HEK293 (cell line): ENCODE data around the gene UBE3A.

Experiments
- CTCF ChIA-PET: fragments of 350-600 bp; formaldehyde crosslinking; extraction: SDS; loops from one replicate; lab custom pipeline; 2021; ENCODE audit warnings: antibody characterized with exemption; lab: Yijun Ruan, JAX
- POLR2A ChIA-PET: fragments of 300-600 bp; formaldehyde crosslinking; extraction: SDS; loops from one replicate; lab custom pipeline; 2020; ENCODE audit warnings: antibody characterized with exemption, inconsistent platforms; lab: Yijun Ruan, JAX
- H3K27ac ChIP-seq: fragments of 200-500 bp; sonication (Bioruptor generic); 2 replicates; pipeline ENCODE4 v1.5.1; 2014; ENCODE audit warnings: low read depth, low read length, control low read depth, inconsistent platforms; ENCODE audit errors: extremely low read depth
- H3K36me3 ChIP-seq, 2 experiments: fragments of 200-500 bp in 1 of 2; sonication (Bioruptor generic) in 1 of 2; 1 replicate in 1 of 2; 2 replicates in 1 of 2; pipeline ENCODE4 v1.5.1; 2014 to 2017; ENCODE audit warnings: inconsistent platforms in 2 of 2, low read length in 2 of 2; ENCODE audit not compliant: control insufficient read depth in 2 of 2, insufficient read depth in 1 of 2
- H3K4me1 ChIP-seq: fragments of 200-500 bp; sonication (Bioruptor generic); 2 replicates; pipeline ENCODE4 v1.5.1; 2014; ENCODE audit warnings: mild to moderate bottlenecking, low read length, inconsistent platforms; ENCODE audit not compliant: control insufficient read depth, insufficient read depth
- H3K4me3 ChIP-seq: 2 replicates; pipeline ENCODE4 v1.5.1; 2011; ENCODE audit warnings: low read depth, mild to moderate bottlenecking, control low read depth, low read length, moderate library complexity
- H3K9me3 ChIP-seq: fragments of 200-500 bp; sonication (Bioruptor generic); 2 replicates; pipeline ENCODE4 v1.5.1; 2014; ENCODE audit warnings: low read depth, low read length, inconsistent platforms; ENCODE audit not compliant: control insufficient read depth, insufficient read depth
- EGR2 ChIP-seq: fragments of 450-650 bp; formaldehyde crosslinking; IDR thresholded peaks from 2 replicates; pipeline ENCODE4 v1.5.1; 2016; ENCODE audit warnings: low read depth, missing biosample characterization, missing genetic modification characterization
- GLI2 ChIP-seq: fragments of 450-650 bp; formaldehyde crosslinking; IDR thresholded peaks from 2 replicates; pipeline ENCODE4; 2017; ENCODE audit warnings: missing biosample characterization, missing genetic modification characterization, low read depth, borderline replicate concordance
- HOXA7 ChIP-seq: sonication (generic); formaldehyde crosslinking; IDR thresholded peaks from 2 replicates; pipeline ENCODE4 v1.8.1; 2022; ENCODE audit warnings: missing genetic modification reagents, borderline replicate concordance
- HOXC10 ChIP-seq: sonication (generic); formaldehyde crosslinking; IDR thresholded peaks from 2 replicates; pipeline ENCODE4 v1.8.1; 2023; ENCODE audit warnings: mild to moderate bottlenecking, missing genetic modification reagents
- MYNN ChIP-seq: fragments of 450-650 bp; formaldehyde crosslinking; IDR thresholded peaks from 2 replicates; pipeline ENCODE4 v1.5.1; 2016; ENCODE audit warnings: missing biosample characterization, missing genetic modification characterization, borderline replicate concordance
- OVOL3 ChIP-seq: fragments of 450-650 bp; formaldehyde crosslinking; IDR thresholded peaks from 2 replicates; pipeline ENCODE4 v1.5.1; 2016; ENCODE audit warnings: missing biosample characterization, missing genetic modification characterization
- SP3 ChIP-seq: fragments of 450-650 bp; formaldehyde crosslinking; IDR thresholded peaks from 2 replicates; pipeline ENCODE4 v1.5.1; 2016; ENCODE audit warnings: missing biosample characterization, missing genetic modification characterization
- SP7 ChIP-seq: fragments of 450-650 bp; formaldehyde crosslinking; IDR thresholded peaks from 2 replicates; pipeline ENCODE4 v1.5.1; 2016; ENCODE audit warnings: missing biosample characterization, missing genetic modification characterization
- WT1 ChIP-seq: fragments of 450-650 bp; formaldehyde crosslinking; IDR thresholded peaks from 2 replicates; pipeline ENCODE4 v1.5.1; 2016; ENCODE audit warnings: missing biosample characterization, missing genetic modification characterization
- ZBTB11 ChIP-seq: fragments of 450-650 bp; formaldehyde crosslinking; conservative IDR thresholded peaks from 2 replicates; pipeline ENCODE4 v1.5.1; 2016; ENCODE audit warnings: low read depth, missing biosample characterization, missing genetic modification characterization
- ZBTB49 ChIP-seq: fragments of 450-650 bp; formaldehyde crosslinking; IDR thresholded peaks from 2 replicates; pipeline ENCODE4 v1.5.1; 2016; ENCODE audit warnings: missing biosample characterization, missing genetic modification characterization, low read depth
- ZFHX2 ChIP-seq: fragments of 450-650 bp; formaldehyde crosslinking; conservative IDR thresholded peaks from 2 replicates; pipeline ENCODE4 v1.5.1; 2016; ENCODE audit warnings: missing biosample characterization, missing genetic modification characterization
- ZFP37 ChIP-seq: fragments of 450-650 bp; formaldehyde crosslinking; IDR thresholded peaks from 2 replicates; pipeline ENCODE4 v1.5.1; 2016; ENCODE audit warnings: missing biosample characterization, missing genetic modification characterization
- ZFP69B ChIP-seq: fragments of 450-650 bp; formaldehyde crosslinking; IDR thresholded peaks from 2 replicates; pipeline ENCODE4 v1.5.1; 2016; ENCODE audit warnings: missing biosample characterization, missing genetic modification characterization
- ZNF155 ChIP-seq: fragments of 450-650 bp; formaldehyde crosslinking; IDR thresholded peaks from 2 replicates; pipeline ENCODE4 v1.5.1; 2016; ENCODE audit warnings: missing biosample characterization, missing genetic modification characterization
- ZNF280C ChIP-seq: fragments of 450-650 bp; formaldehyde crosslinking; IDR thresholded peaks from 2 replicates; pipeline ENCODE4 v1.5.1; 2016; ENCODE audit warnings: missing biosample characterization, missing genetic modification characterization
- ZNF521 ChIP-seq: fragments of 450-650 bp; formaldehyde crosslinking; IDR thresholded peaks from 2 replicates; pipeline ENCODE4 v1.5.1; 2017; ENCODE audit warnings: missing biosample characterization, mild to moderate bottlenecking, missing genetic modification characterization
- ZNF785 ChIP-seq: fragments of 450-650 bp; formaldehyde crosslinking; IDR thresholded peaks from 2 replicates; pipeline ENCODE4 v1.5.1; 2016; ENCODE audit warnings: missing biosample characterization, missing genetic modification characterization
- TF ChIP-seq, protein P1 (sequence below): fragments of 450-650 bp; formaldehyde crosslinking; IDR thresholded peaks from 2 replicates; pipeline ENCODE4 v1.5.1; 2016; ENCODE audit warnings: missing biosample characterization, missing genetic modification characterization
- TF ChIP-seq, protein P2 (sequence below): fragments of 450-650 bp; formaldehyde crosslinking; IDR thresholded peaks from 2 replicates; pipeline ENCODE4 v1.5.1; 2016; ENCODE audit warnings: missing biosample characterization, missing genetic modification characterization, borderline replicate concordance

The UBE3A gene

GRCh38 chr15:25331404-25331803, 107.4 kb downstream of the UBE3A start:
- peaks cover 0 to 12% of the 10 kb centered on the region in 2 experiments; a peak in 1 of 3 replicates for H3K36me3 ChIP-seq
- ChIA-PET POLR2A (no interaction called here), CTCF (interaction anchor here (0.6 kb wide), 1 partner anchor 1693 kb away, joined by 3 read pairs; no protein-coding TSS in a partner anchor)
- H3K4me3 ChIP-seq: no peak overlapping the region
- no peak overlapping the region for H3K27ac ChIP-seq
- H3K4me1 ChIP-seq: no peaks in the 10 kb centered on the region
- no peaks in the 10 kb centered on the region for H3K9me3 ChIP-seq
- TF ChIP-seq ZFP69B (no peak), ZBTB49 (no peak), ZBTB11 (tag by site-specific recombination) (no peak)
- TF ChIP-seq, all 188 proteins: peak for 0

GRCh38 chr15:25329696-25330095, 109.1 kb downstream of the UBE3A start:
- Histone ChIP-seq H3K4me3 (no peak overlapping the region), H3K27ac (no peak overlapping the region), H3K36me3 (peaks cover 0 to 4% of the 10 kb centered on the region in 2 experiments; a peak in 1 of 3 replicates), H3K9me3 (no peaks in the 10 kb centered on the region), H3K4me1 (no peaks in the 10 kb centered on the region)
- POLR2A ChIA-PET: no interaction called here
- CTCF ChIA-PET: interaction anchor here (0.6 kb wide), 1 partner anchor 454 kb away, joined by 5 read pairs; no protein-coding TSS in a partner anchor
- TF ChIP-seq ZNF155 (tag by site-specific recombination) (no peak), SP3 (tag by site-specific recombination) (no peak), ZFHX2 (tag by site-specific recombination) (no peak), MYNN (tag by site-specific recombination) (no peak), EGR2 (tag by site-specific recombination) (no peak), WT1 (no peak), GLI2 (tag by site-specific recombination) (no peak), ZFP37 (no peak), ZNF785 (no peak), ZNF521 (tag by site-specific recombination) (no peak), HOXA7 (CRISPR knock-in tag) (no peak), SP7 (tag by site-specific recombination) (no peak), OVOL3 (no peak), HOXC10 (CRISPR knock-in tag) (no peak), ZNF280C (tag by site-specific recombination) (no peak)
- TF ChIP-seq, protein P1, sequence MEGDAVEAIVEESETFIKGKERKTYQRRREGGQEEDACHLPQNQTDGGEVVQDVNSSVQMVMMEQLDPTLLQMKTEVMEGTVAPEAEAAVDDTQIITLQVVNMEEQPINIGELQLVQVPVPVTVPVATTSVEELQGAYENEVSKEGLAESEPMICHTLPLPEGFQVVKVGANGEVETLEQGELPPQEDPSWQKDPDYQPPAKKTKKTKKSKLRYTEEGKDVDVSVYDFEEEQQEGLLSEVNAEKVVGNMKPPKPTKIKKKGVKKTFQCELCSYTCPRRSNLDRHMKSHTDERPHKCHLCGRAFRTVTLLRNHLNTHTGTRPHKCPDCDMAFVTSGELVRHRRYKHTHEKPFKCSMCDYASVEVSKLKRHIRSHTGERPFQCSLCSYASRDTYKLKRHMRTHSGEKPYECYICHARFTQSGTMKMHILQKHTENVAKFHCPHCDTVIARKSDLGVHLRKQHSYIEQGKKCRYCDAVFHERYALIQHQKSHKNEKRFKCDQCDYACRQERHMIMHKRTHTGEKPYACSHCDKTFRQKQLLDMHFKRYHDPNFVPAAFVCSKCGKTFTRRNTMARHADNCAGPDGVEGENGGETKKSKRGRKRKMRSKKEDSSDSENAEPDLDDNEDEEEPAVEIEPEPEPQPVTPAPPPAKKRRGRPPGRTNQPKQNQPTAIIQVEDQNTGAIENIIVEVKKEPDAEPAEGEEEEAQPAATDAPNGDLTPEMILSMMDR: no peak
- TF ChIP-seq, protein P2, sequence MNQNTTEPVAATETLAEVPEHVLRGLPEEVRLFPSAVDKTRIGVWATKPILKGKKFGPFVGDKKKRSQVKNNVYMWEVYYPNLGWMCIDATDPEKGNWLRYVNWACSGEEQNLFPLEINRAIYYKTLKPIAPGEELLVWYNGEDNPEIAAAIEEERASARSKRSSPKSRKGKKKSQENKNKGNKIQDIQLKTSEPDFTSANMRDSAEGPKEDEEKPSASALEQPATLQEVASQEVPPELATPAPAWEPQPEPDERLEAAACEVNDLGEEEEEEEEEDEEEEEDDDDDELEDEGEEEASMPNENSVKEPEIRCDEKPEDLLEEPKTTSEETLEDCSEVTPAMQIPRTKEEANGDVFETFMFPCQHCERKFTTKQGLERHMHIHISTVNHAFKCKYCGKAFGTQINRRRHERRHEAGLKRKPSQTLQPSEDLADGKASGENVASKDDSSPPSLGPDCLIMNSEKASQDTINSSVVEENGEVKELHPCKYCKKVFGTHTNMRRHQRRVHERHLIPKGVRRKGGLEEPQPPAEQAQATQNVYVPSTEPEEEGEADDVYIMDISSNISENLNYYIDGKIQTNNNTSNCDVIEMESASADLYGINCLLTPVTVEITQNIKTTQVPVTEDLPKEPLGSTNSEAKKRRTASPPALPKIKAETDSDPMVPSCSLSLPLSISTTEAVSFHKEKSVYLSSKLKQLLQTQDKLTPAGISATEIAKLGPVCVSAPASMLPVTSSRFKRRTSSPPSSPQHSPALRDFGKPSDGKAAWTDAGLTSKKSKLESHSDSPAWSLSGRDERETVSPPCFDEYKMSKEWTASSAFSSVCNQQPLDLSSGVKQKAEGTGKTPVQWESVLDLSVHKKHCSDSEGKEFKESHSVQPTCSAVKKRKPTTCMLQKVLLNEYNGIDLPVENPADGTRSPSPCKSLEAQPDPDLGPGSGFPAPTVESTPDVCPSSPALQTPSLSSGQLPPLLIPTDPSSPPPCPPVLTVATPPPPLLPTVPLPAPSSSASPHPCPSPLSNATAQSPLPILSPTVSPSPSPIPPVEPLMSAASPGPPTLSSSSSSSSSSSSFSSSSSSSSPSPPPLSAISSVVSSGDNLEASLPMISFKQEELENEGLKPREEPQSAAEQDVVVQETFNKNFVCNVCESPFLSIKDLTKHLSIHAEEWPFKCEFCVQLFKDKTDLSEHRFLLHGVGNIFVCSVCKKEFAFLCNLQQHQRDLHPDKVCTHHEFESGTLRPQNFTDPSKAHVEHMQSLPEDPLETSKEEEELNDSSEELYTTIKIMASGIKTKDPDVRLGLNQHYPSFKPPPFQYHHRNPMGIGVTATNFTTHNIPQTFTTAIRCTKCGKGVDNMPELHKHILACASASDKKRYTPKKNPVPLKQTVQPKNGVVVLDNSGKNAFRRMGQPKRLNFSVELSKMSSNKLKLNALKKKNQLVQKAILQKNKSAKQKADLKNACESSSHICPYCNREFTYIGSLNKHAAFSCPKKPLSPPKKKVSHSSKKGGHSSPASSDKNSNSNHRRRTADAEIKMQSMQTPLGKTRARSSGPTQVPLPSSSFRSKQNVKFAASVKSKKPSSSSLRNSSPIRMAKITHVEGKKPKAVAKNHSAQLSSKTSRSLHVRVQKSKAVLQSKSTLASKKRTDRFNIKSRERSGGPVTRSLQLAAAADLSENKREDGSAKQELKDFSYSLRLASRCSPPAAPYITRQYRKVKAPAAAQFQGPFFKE (tag by site-specific recombination): no peak
